Spleen (tissue), 11 donors: ENCODE measurements around the gene CCNQ. TPM values are rescaled to one million over a fixed set of nuclear protein-coding genes. Genes with fewer than 3 reads are reported as not detected.

Experiments used
- DNase-seq: peaks from one replicate; pipeline ENCODE4 v3.0.0-alpha.2; 2020
- H3K27ac ChIP-seq, 8 donors: fragments of 200-600 bp; sonication (generic) in 7 of 8; 1 replicate in 4 of 8; 2 replicates in 4 of 8; pipeline versions ENCODE4 v1.5.0 to v1.8.0; 2016 to 2021; ENCODE audit warnings: inconsistent platforms in 4 of 8, mild to moderate bottlenecking in 4 of 8, moderate library complexity in 1 of 8
- H3K27me3 ChIP-seq, 7 donors: fragments of 200-600 bp; sonication (generic) in 6 of 7; replicated peaks in 1 of 7; 1 replicate in 4 of 7; 2 replicates in 3 of 7; pipeline versions ENCODE4 v1.5.0 to v1.8.0; 2016 to 2021; ENCODE audit warnings: inconsistent platforms in 3 of 7, mild to moderate bottlenecking in 1 of 7
- H3K36me3 ChIP-seq, 6 donors: fragments of 200-600 bp; sonication (generic) in 5 of 6; 1 replicate in 4 of 6; 2 replicates in 2 of 6; pipeline versions ENCODE4 v1.5.0 to v1.8.0; 2016 to 2021; ENCODE audit warnings: inconsistent platforms in 2 of 6
- H3K4me1 ChIP-seq, 6 donors: fragments of 200-600 bp; sonication (generic) in 5 of 6; 1 replicate in 3 of 6; 2 replicates in 3 of 6; pipeline versions ENCODE4 v1.5.0 to v1.8.0; 2016 to 2021; ENCODE audit warnings: inconsistent platforms in 3 of 6
- H3K4me3 ChIP-seq, 8 donors: fragments of 200-600 bp; sonication (generic) in 7 of 8; 1 replicate in 4 of 8; 2 replicates in 4 of 8; pipeline versions ENCODE4 v1.5.0 to v1.8.0; 2016 to 2021; ENCODE audit warnings: inconsistent platforms in 4 of 8, mild to moderate bottlenecking in 4 of 8, moderate library complexity in 2 of 8
- H3K9me3 ChIP-seq, 8 donors: fragments of 200-600 bp; sonication (generic) in 7 of 8; 1 replicate in 4 of 8; 2 replicates in 4 of 8; pipeline versions ENCODE4 v1.5.0 to v1.8.0; 2016 to 2021; ENCODE audit warnings: inconsistent platforms in 4 of 8
- POLR2A ChIP-seq, 3 donors: fragments of 450-650 bp; IDR thresholded peaks; one replicate each; pipeline ENCODE4 v1.5.1; 2017; ENCODE audit warnings: antibody characterized with exemption in 3 of 3, mild to moderate bottlenecking in 1 of 3
- POLR2AphosphoS5 ChIP-seq, 3 donors: sonication (generic); formaldehyde crosslinking; IDR thresholded peaks; one replicate each; pipeline ENCODE4 v1.5.1; 2017; ENCODE audit warnings: antibody characterized with exemption in 3 of 3
- WGBS, 5 donors: extraction: QIAGEN DNeasy Blood & Tissue Kit in 3 of 5; methylation state at CpG; one replicate each; pipeline versions ENCODE4 v1.1.5 to v1.1.7; 2013 to 2018; 5-methylcytosine and 5-hydroxymethylcytosine counted together
- intact Hi-C: fragments of 100-400 bp; cut with DNase I; formaldehyde crosslinking; loops from one replicate; pipeline ENCODE4 v1.15.0; 2023; ENCODE audit warnings: low total_unique reads
- polyA plus RNA-seq, 3 donors: library from polyadenylated mRNA; stranded (reverse); fragments of 200-250 nt; gene quantifications; one replicate each; pipeline ENCODE4 v1.2.1, GENCODE V29; 2013
- total RNA-seq, 7 donors: library from RNA; depleted of rRNA in 3 of 7; stranded (reverse); fragments of >200 nt in 3 of 7; fragmentation: NEBNext Ultra II Directional in 4 of 7; extraction: Animal tissue kit (Norgen Biotek cat#: 25700) in 4 of 7; gene quantifications; one replicate each; pipeline versions ENCODE4 v1.1.0 to v1.2.1, GENCODE V29; 2016 to 2021
- TF ChIP-seq, protein P1 (sequence below), 11 experiments: fragments of 200-600 bp in 7 of 11; fragments of 450-650 bp in 4 of 11; sonication (generic) in 4 of 11; IDR thresholded peaks in 8 of 11; conservative IDR thresholded peaks in 3 of 11; 1 replicate in 7 of 11; 2 replicates in 4 of 11; pipeline versions ENCODE4 v1.4.0 to v1.8.0; 2016 to 2021; ENCODE audit warnings: antibody characterized with exemption in 11 of 11, inconsistent platforms in 4 of 11, mild to moderate bottlenecking in 1 of 11
- donor health status: healthy with polysubstance abuse.
- donor health status: DM: no; HTN: no; CAD: no; lungs with moderate emphysema.
- donor health status: DM: no; HTN: no; CAD: no.
- donor health status: Bipolar disorder and iron deficiency.
- donor health status: healthy.
- donor health status: DM: no; HTN: no; CAD: no.
- donor health status: DM: yes; HTN: yes; CAD: no.

Gene CCNQ
- total and polyA plus RNA-seq, 10 donors: 17.5 to 67.3 (median 26.5) TPM

DNA sequence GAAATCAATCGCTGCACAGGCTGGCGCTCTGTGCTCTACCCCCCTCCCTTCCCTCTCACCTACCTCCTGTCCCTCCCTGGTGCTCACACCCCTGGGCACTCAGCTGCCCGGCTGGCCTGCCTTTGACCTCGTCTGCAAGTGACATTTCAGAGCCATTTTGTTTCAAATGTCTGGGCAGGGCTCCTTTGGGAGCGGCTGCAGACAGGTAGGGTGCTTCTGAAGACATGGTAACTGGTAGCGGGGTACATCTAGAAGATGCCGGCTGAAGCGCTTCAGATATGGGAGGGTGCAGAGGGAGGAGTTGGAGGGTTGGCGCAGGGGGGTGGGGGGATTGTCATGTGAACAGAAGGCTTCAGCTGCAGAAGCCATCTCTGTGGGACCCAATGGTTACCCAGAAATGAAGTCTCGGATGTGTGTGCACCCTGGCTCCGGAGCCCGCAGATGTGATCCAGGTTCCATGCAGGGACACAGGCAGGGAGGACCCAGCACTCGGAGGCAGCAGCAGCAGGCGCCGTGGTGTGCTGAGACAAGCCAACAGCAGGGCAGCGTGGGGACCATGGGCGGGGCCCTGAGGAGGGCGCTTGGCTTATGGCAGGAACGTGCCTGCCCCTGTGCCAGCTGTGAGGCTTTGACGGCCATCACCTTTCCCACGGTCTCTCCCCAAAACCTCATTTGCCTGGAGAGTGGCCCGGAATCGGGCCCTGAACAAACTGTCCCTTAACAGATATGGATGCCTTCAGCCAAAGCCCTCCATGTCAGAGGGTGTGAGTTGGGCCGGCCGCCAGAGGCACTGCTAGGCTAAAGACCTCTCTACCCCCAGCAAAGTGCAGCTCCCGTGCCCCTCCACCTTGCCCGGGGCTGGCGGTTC, 40.5 kb upstream of the CCNQ start:
- DNase-seq: peak; percentile 74
- Histone ChIP-seq H3K4me3 (no peak overlapping the region), H3K36me3 (no peaks in the 10 kb centered on the region), H3K4me1 (peaks cover 4 to 31% (median 24%) of the 10 kb centered on the region in 6 donors), H3K27ac (no peak overlapping the region), H3K9me3 (no peaks in the 10 kb centered on the region), H3K27me3 (peaks cover 0 to 51% (median 33%) of the 10 kb centered on the region in 7 donors)
- intact Hi-C loops: no loop called here
- WGBS, 5 donors: 78 to 88% (median 84%) methylated on average over 13 to 28 of the region's 28 CpGs
- TF ChIP-seq, protein P1, sequence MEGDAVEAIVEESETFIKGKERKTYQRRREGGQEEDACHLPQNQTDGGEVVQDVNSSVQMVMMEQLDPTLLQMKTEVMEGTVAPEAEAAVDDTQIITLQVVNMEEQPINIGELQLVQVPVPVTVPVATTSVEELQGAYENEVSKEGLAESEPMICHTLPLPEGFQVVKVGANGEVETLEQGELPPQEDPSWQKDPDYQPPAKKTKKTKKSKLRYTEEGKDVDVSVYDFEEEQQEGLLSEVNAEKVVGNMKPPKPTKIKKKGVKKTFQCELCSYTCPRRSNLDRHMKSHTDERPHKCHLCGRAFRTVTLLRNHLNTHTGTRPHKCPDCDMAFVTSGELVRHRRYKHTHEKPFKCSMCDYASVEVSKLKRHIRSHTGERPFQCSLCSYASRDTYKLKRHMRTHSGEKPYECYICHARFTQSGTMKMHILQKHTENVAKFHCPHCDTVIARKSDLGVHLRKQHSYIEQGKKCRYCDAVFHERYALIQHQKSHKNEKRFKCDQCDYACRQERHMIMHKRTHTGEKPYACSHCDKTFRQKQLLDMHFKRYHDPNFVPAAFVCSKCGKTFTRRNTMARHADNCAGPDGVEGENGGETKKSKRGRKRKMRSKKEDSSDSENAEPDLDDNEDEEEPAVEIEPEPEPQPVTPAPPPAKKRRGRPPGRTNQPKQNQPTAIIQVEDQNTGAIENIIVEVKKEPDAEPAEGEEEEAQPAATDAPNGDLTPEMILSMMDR (IDR thresholded peaks at IDR 0.05 in 8 of 11, conservative IDR thresholded peaks at IDR 0.05 in 3 of 11): no peak
- no peak for TF ChIP-seq POLR2A (IDR thresholded peaks at IDR 0.05)
- TF ChIP-seq POLR2AphosphoS5 (IDR thresholded peaks at IDR 0.05): no peak

DNA sequence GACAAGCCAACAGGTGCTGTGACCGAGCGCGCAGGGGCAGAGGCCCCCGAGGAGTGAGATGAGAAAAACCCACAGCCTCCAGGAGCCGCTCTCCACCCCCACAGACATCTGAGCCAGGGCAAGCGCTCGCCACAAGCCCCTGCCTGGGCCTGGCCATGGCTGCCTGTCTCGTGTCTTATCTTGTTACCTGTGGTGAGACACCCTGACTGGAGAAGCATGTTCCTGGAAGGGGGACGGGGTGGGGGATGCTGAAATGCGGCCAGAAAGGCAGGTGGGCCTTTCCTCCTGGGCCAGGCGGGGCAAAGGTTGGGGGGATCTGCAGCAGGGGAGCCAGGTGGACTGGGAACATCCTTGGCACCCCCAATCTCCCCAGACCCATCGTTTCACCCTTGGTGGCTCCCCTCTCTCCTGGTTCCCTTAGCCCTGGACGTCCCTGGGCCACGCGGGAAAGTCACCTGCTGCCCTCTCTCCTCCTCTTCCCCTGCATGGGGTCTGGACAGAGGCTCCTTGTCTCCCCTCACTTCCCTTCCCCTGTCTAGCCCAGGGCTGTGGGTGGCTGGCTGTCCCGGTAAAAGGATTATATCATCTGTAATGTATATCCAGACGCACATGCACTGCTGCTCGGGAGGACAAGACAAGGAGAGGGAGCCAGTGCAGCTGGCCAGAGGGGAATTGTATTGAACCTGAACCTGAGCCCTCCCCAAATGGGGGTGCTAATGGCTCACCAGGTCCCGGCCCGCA, 39.7 kb upstream of the CCNQ start:
- H3K4me1 ChIP-seq: peaks cover 3 to 29% (median 21%) of the 10 kb centered on the region in 6 donors
- H3K27ac ChIP-seq: no peak overlapping the region
- TF ChIP-seq POLR2AphosphoS5 (IDR thresholded peaks at IDR 0.05): no peak
- H3K4me3 ChIP-seq: no peak overlapping the region
- intact Hi-C loops: no loop called here
- no peak for DNase-seq
- H3K9me3 ChIP-seq: no peaks in the 10 kb centered on the region
- WGBS, 5 donors: 79 to 84% (median 83%) methylated on average over 6 to 20 of the region's 20 CpGs
- peaks cover 0 to 44% (median 28%) of the 10 kb centered on the region in 7 donors for H3K27me3 ChIP-seq
- H3K36me3 ChIP-seq: no peaks in the 10 kb centered on the region

GRCh38 chrX:153638041-153638371, 39.1 kb upstream of the CCNQ start:
- H3K9me3 ChIP-seq: no peaks in the 10 kb centered on the region
- no peak overlapping the region for H3K4me3 ChIP-seq
- H3K4me1 ChIP-seq: peaks cover 0 to 23% (median 16%) of the 10 kb centered on the region in 6 donors
- no peak overlapping the region for H3K27ac ChIP-seq
- WGBS, 5 donors: 79 to 91% (median 90%) methylated on average over 6 of the region's 6 CpGs; no CpG with 5 or more reads in 2 of the 5 donors
- H3K36me3 ChIP-seq: no peaks in the 10 kb centered on the region
- peak; percentile 64 for DNase-seq
- TF ChIP-seq POLR2AphosphoS5 (IDR thresholded peaks at IDR 0.05) (no peak), POLR2A (IDR thresholded peaks at IDR 0.05) (no peak)
- TF ChIP-seq, protein P1 (IDR thresholded peaks at IDR 0.05 in 8 of 11, conservative IDR thresholded peaks at IDR 0.05 in 3 of 11): no peak
- intact Hi-C loops: no loop called here
- peaks cover 0 to 38% (median 22%) of the 10 kb centered on the region in 7 donors for H3K27me3 ChIP-seq

- peaks cover 0 to 32% (median 16%) of the 10 kb centered on the region in 7 donors for H3K27me3 ChIP-seq
- no peak overlapping the region for H3K27ac ChIP-seq
- intact Hi-C loops: no loop called here
- H3K4me3 ChIP-seq: no peak overlapping the region
- 78 to 94% (median 83%) methylated on average over 10 to 27 of the region's 27 CpGs for WGBS, 5 donors
- H3K9me3 ChIP-seq: no peaks in the 10 kb centered on the region
- peaks cover 0 to 17% (median 9%) of the 10 kb centered on the region in 6 donors for H3K4me1 ChIP-seq
- TF ChIP-seq, protein P1 (IDR thresholded peaks at IDR 0.05 in 8 of 11, conservative IDR thresholded peaks at IDR 0.05 in 3 of 11): no peak
- TF ChIP-seq POLR2A (IDR thresholded peaks at IDR 0.05) (no peak), POLR2AphosphoS5 (IDR thresholded peaks at IDR 0.05) (no peak)
- no peaks in the 10 kb centered on the region for H3K36me3 ChIP-seq
- peak; percentile 73 for DNase-seq
Observed at GRCh38 chrX:153637121-153638040, 38.4 kb upstream of the CCNQ start.
